CD8-positive, alpha-beta memory T cell (primary cell): ENCODE data around the gene PIGH. TPM values are rescaled to one million over a fixed set of nuclear protein-coding genes. Genes with fewer than 3 reads are reported as not detected.

Experiments used
- CTCF ChIA-PET: fragments of 350-600 bp; sonication (Branson Sonifier 250); formaldehyde crosslinking; loops from one replicate; lab custom pipeline; 2021; ENCODE audit warnings: antibody characterized with exemption; lab: Charles Lee
- POLR2A ChIA-PET: fragments of 350-600 bp; sonication (Branson Sonifier 250); formaldehyde crosslinking; loops from one replicate; lab custom pipeline; 2021; ENCODE audit warnings: antibody characterized with exemption; lab: Charles Lee
- DNase-seq, 5 donors: peaks; one replicate each; pipeline versions ENCODE4 v3.0.0 to v3.0.0-alpha.2; 2020 to 2022; ENCODE audit warnings: mixed read lengths in 1 of 5
- H3K27ac ChIP-seq: one replicate; pipeline ENCODE4 v1.7.0; 2013; ENCODE audit warnings: low read depth, mild to moderate bottlenecking, low read length, moderate library complexity
- H3K27me3 ChIP-seq: 2 replicates; pipeline ENCODE4 v1.7.0; 2013; ENCODE audit warnings: low read length, mild to moderate bottlenecking; ENCODE audit not compliant: insufficient read depth, poor library complexity, severe bottlenecking
- H3K36me3 ChIP-seq: 2 replicates; pipeline ENCODE4 v1.7.0; 2013; ENCODE audit warnings: mild to moderate bottlenecking, low read length, moderate library complexity; ENCODE audit not compliant: insufficient read depth
- H3K4me1 ChIP-seq: 2 replicates; pipeline ENCODE4 v1.7.0; 2013; ENCODE audit warnings: mild to moderate bottlenecking, low read length, moderate library complexity; ENCODE audit not compliant: insufficient read depth
- H3K4me3 ChIP-seq: 2 replicates; pipeline ENCODE4 v1.7.0; 2013; ENCODE audit warnings: mild to moderate bottlenecking, low read length
- H3K9me3 ChIP-seq: 2 replicates; pipeline ENCODE4 v1.7.0; 2013; ENCODE audit warnings: mild to moderate bottlenecking, low read length
- H3K27ac Mint-ChIP-seq, 8 donors: one replicate each; pipeline ENCODE4 v1.8.0; 2020 to 2021; ENCODE audit warnings: mixed read lengths in 8 of 8, mild to moderate bottlenecking in 6 of 8, inconsistent platforms in 3 of 8, moderate library complexity in 3 of 8
- H3K27me3 Mint-ChIP-seq, 2 donors: one replicate each; pipeline ENCODE4 v1.8.0; 2020 to 2021; ENCODE audit warnings: mixed read lengths in 2 of 2, mild to moderate bottlenecking in 1 of 2, moderate library complexity in 1 of 2
- H3K36me3 Mint-ChIP-seq, 3 donors: one replicate each; pipeline ENCODE4 v1.8.0; 2020 to 2021; ENCODE audit warnings: mixed read lengths in 3 of 3, inconsistent platforms in 1 of 3, mild to moderate bottlenecking in 1 of 3
- H3K4me1 Mint-ChIP-seq, 3 donors: one replicate each; pipeline ENCODE4 v1.8.0; 2020 to 2021; ENCODE audit warnings: mixed read lengths in 3 of 3, inconsistent platforms in 1 of 3, mild to moderate bottlenecking in 1 of 3
- H3K4me3 Mint-ChIP-seq, 7 donors: one replicate each; pipeline ENCODE4 v1.8.0; 2020 to 2021; ENCODE audit warnings: mixed read lengths in 7 of 7, mild to moderate bottlenecking in 6 of 7, moderate library complexity in 4 of 7, inconsistent platforms in 2 of 7
- H3K9me3 Mint-ChIP-seq, 5 donors: one replicate each; pipeline ENCODE4 v1.8.0; 2020 to 2022; ENCODE audit warnings: mixed read lengths in 5 of 5, mild to moderate bottlenecking in 3 of 5, moderate library complexity in 2 of 5, inconsistent platforms in 1 of 5
- polyA plus RNA-seq: library from polyadenylated mRNA; unstranded; fragments of 300-500 nt; fragmentation: Illumina TruSeq; gene quantifications from one replicate; pipeline ENCODE4 v1.2.3, GENCODE V29; 2021
- total RNA-seq, 2 experiments: library from RNA; stranded (reverse); gene quantifications; one replicate each; pipeline ENCODE4 v1.2.3, GENCODE V29; 2021

PIGH gene
- total and polyA plus RNA-seq, 3 experiments from 2014 or later, result 24.2 to 39.3 (median 26.1) TPM

- Histone ChIP-seq H3K9me3 (no peaks in the 10 kb centered on the region), H3K36me3 (no peaks in the 10 kb centered on the region), H3K27me3 (no peaks in the 10 kb centered on the region), H3K4me3 (no peak overlapping the region), H3K4me1 (peaks cover 31% of the 10 kb centered on the region), H3K27ac (no peak overlapping the region)
- no peak overlapping the region for H3K27ac Mint-ChIP-seq
- no peak for DNase-seq
- peaks cover 7% of the 10 kb centered on the region in 2 donors for H3K27me3 Mint-ChIP-seq
- H3K4me1 Mint-ChIP-seq, result peaks cover 20 to 26% (median 22%) of the 10 kb centered on the region in 3 donors
- peak overlapping the region in 1 of 7 donors; percentile 14 for H3K4me3 Mint-ChIP-seq
- CTCF ChIA-PET, result no interaction called here
- H3K9me3 Mint-ChIP-seq, result no peaks in the 10 kb centered on the region
- POLR2A ChIA-PET, result no interaction called here
- peaks cover 0 to 5% (median 4%) of the 10 kb centered on the region in 3 donors for H3K36me3 Mint-ChIP-seq
Observed at GRCh38 chr14:67622675-67623074, 22.6 kb upstream of the PIGH start.

GRCh38 chr14:67620217-67620785, 20.2 kb upstream of the PIGH start:
- peak in 1 of 5 donors; percentile 51 for DNase-seq
- peaks cover 20 to 26% (median 22%) of the 10 kb centered on the region in 3 donors for H3K4me1 Mint-ChIP-seq
- H3K9me3 Mint-ChIP-seq, result no peaks in the 10 kb centered on the region
- POLR2A ChIA-PET, result no interaction called here
- H3K27me3 ChIP-seq, result no peaks in the 10 kb centered on the region
- no peaks in the 10 kb centered on the region for H3K9me3 ChIP-seq
- peaks cover 5 to 7% of the 10 kb centered on the region in 2 donors for H3K27me3 Mint-ChIP-seq
- peak overlapping the region; percentile 82 for H3K4me3 ChIP-seq
- peaks cover 31% of the 10 kb centered on the region for H3K4me1 ChIP-seq
- H3K36me3 Mint-ChIP-seq, result peaks cover 0 to 5% (median 4%) of the 10 kb centered on the region in 3 donors
- H3K27ac Mint-ChIP-seq, result peak overlapping the region in 7 of 8 donors; percentile 48 to 99 (median 97)
- peak overlapping the region; percentile 90 for H3K27ac ChIP-seq
- H3K36me3 ChIP-seq, result no peaks in the 10 kb centered on the region
- peak overlapping the region; percentile 85 to 93 (median 88) for H3K4me3 Mint-ChIP-seq
- CTCF ChIA-PET, result interaction anchor here (0.7 to 3.7 kb wide), 4 partner anchors 10 to 83 kb away, joined by 3 to 63 read pairs (median 6); partner anchors contain the start of genes PIGH and RDH12

GRCh38 chr14:67619446-67620216, 19.6 kb upstream of the PIGH start, which contains the start of gene ARG2:
ARG2 (plus strand) TSS chr14:67619920; CDS start chr14:67619978, 58 bp downstream.
- Mint-ChIP-seq H3K36me3 (peaks cover 0 to 5% (median 4%) of the 10 kb centered on the region in 3 donors), H3K27me3 (peaks cover 5 to 10% of the 10 kb centered on the region in 2 donors), H3K4me3 (peak within 1 kb of the TSS; percentile 85 to 93 (median 88)), H3K4me1 (peaks cover 20 to 26% (median 22%) of the 10 kb centered on the region in 3 donors), H3K9me3 (no peaks in the 10 kb centered on the region), H3K27ac (peak within 1 kb of the TSS; percentile 90 to 99 (median 97))
- H3K4me3 ChIP-seq, result peak within 1 kb of the TSS; percentile 82
- peak; percentile 95 to 98 (median 98) for DNase-seq
- CTCF ChIA-PET, result interaction anchor here (0.7 to 3.7 kb wide), 24 partner anchors 10 to 1202 kb away, joined by 3 to 63 read pairs (median 5); partner anchors contain the start of genes PIGH, RDH11 and RDH12
- H3K9me3 ChIP-seq, result no peaks in the 10 kb centered on the region
- no peaks in the 10 kb centered on the region for H3K36me3 ChIP-seq
- peak within 1 kb of the TSS; percentile 90 for H3K27ac ChIP-seq
- no peaks in the 10 kb centered on the region for H3K27me3 ChIP-seq
- H3K4me1 ChIP-seq, result peaks cover 31% of the 10 kb centered on the region
- POLR2A ChIA-PET, result interaction anchor here (0.6 to 1.5 kb wide), 3 partner anchors 15 to 85 kb away, joined by 3 to 6 read pairs (median 5); partner anchors contain the start of gene RDH11

- H3K4me1 ChIP-seq, result peaks cover 31% of the 10 kb centered on the region
- CTCF ChIA-PET, result interaction anchor here (0.6 to 3.7 kb wide), 25 partner anchors 9 to 1203 kb away, joined by 3 to 63 read pairs (median 4); partner anchors contain the start of genes PIGH, RDH11 and RDH12
- POLR2A ChIA-PET, result interaction anchor here (0.6 to 1.5 kb wide), 3 partner anchors 16 to 86 kb away, joined by 3 to 6 read pairs (median 5); partner anchors contain the start of gene RDH11
Observed at GRCh38 chr14:67618617-67619063, 18.6 kb upstream of the PIGH start.

GRCh38 chr14:67610491-67610890, 10.4 kb upstream of the PIGH start:
- Mint-ChIP-seq H3K36me3 (no peaks in the 10 kb centered on the region), H3K27ac (no peak overlapping the region), H3K9me3 (no peaks in the 10 kb centered on the region), H3K4me1 (no peaks in the 10 kb centered on the region), H3K27me3 (peaks cover 7 to 32% of the 10 kb centered on the region in 2 donors), H3K4me3 (no peak overlapping the region)
- ChIA-PET CTCF (interaction anchor here (0.9 to 3.0 kb wide), 3 partner anchors 8 to 11 kb away, joined by 3 to 16 read pairs (median 5); partner anchors contain the start of genes ARG2 and PIGH), POLR2A (no interaction called here)
- no peaks in the 10 kb centered on the region for H3K27me3 ChIP-seq
- H3K27ac ChIP-seq, result no peak overlapping the region
- no peak overlapping the region for H3K4me3 ChIP-seq
- H3K36me3 ChIP-seq, result no peaks in the 10 kb centered on the region
- H3K9me3 ChIP-seq, result no peaks in the 10 kb centered on the region
- no peak for DNase-seq
- H3K4me1 ChIP-seq, result no peaks in the 10 kb centered on the region

More at GRCh38 chr14:67618617-67619063, 18.6 kb upstream of the PIGH start:
- H3K36me3 ChIP-seq, result no peaks in the 10 kb centered on the region
- no peak overlapping the region for H3K4me3 ChIP-seq
- DNase-seq, result peak in 3 of 5 donors; percentile 53 to 77 (median 62)
- Mint-ChIP-seq H3K9me3 (no peaks in the 10 kb centered on the region), H3K27me3 (peaks cover 5 to 10% of the 10 kb centered on the region in 2 donors), H3K4me1 (peaks cover 20 to 26% (median 22%) of the 10 kb centered on the region in 3 donors), H3K27ac (peak overlapping the region; percentile 10 to 99 (median 97)), H3K36me3 (peaks cover 0 to 5% (median 0%) of the 10 kb centered on the region in 3 donors), H3K4me3 (peak overlapping the region; percentile 64 to 91 (median 88))
- H3K27me3 ChIP-seq, result no peaks in the 10 kb centered on the region
- no peaks in the 10 kb centered on the region for H3K9me3 ChIP-seq
- H3K27ac ChIP-seq, result peak overlapping the region; percentile 90

GRCh38 chr14:67609642-67610310, 9.7 kb upstream of the PIGH start:
- Mint-ChIP-seq H3K4me3 (no peak overlapping the region), H3K4me1 (no peaks in the 10 kb centered on the region), H3K27me3 (peaks cover 7 to 31% of the 10 kb centered on the region in 2 donors), H3K36me3 (no peaks in the 10 kb centered on the region), H3K27ac (no peak overlapping the region), H3K9me3 (no peaks in the 10 kb centered on the region)
- H3K4me3 ChIP-seq, result no peak overlapping the region
- POLR2A ChIA-PET, result interaction anchor here (0.6 to 1.1 kb wide), 2 partner anchors 10 to 143 kb away, joined by 4 to 7 read pairs; partner anchors contain the start of gene PIGH
- H3K9me3 ChIP-seq, result no peaks in the 10 kb centered on the region
- DNase-seq, result no peak
- no peaks in the 10 kb centered on the region for H3K4me1 ChIP-seq
- CTCF ChIA-PET, result interaction anchor here (0.6 to 3.0 kb wide), 4 partner anchors 8 to 78 kb away, joined by 3 to 16 read pairs (median 4); partner anchors contain the start of genes ARG2 and PIGH
- no peak overlapping the region for H3K27ac ChIP-seq
- no peaks in the 10 kb centered on the region for H3K36me3 ChIP-seq
- H3K27me3 ChIP-seq, result no peaks in the 10 kb centered on the region

- no peak overlapping the region for H3K4me3 Mint-ChIP-seq
- H3K9me3 Mint-ChIP-seq, result no peaks in the 10 kb centered on the region
- no peaks in the 10 kb centered on the region for H3K4me1 Mint-ChIP-seq
- H3K4me1 ChIP-seq, result no peaks in the 10 kb centered on the region
- H3K27me3 Mint-ChIP-seq, result peaks cover 2 to 29% of the 10 kb centered on the region in 2 donors
- H3K27ac ChIP-seq, result no peak overlapping the region
- ChIA-PET POLR2A (no interaction called here), CTCF (interaction anchor here (1.8 kb wide), 1 partner anchor 11 kb away, joined by 7 read pairs; no protein-coding TSS in a partner anchor)
- no peaks in the 10 kb centered on the region for H3K9me3 ChIP-seq
- DNase-seq, result no peak
- H3K4me3 ChIP-seq, result no peak overlapping the region
- no peak overlapping the region for H3K27ac Mint-ChIP-seq
- no peaks in the 10 kb centered on the region for H3K36me3 Mint-ChIP-seq
- no peaks in the 10 kb centered on the region for H3K27me3 ChIP-seq
- no peaks in the 10 kb centered on the region for H3K36me3 ChIP-seq
Observed at GRCh38 chr14:67607646-67608045, 7.6 kb upstream of the PIGH start.
